WTC11 (cell line): ENCODE measurements around the gene SLC49A3.

Experiments used
- MYBL2 ChIP-seq: sonication (generic); formaldehyde crosslinking; IDR thresholded peaks from 2 replicates; pipeline ENCODE4 v1.8.1; 2023; ENCODE audit warnings: mild to moderate bottlenecking, moderate library complexity, missing genetic modification reagents
- TCF7 ChIP-seq: sonication (generic); formaldehyde crosslinking; IDR thresholded peaks from 2 replicates; pipeline ENCODE4 v1.8.0; 2022; ENCODE audit warnings: mild to moderate bottlenecking, low read depth, missing genetic modification reagents, moderate library complexity
- TF ChIP-seq, protein P1 (sequence below): fragments of 200-600 bp; IDR thresholded peaks from 2 replicates; pipeline ENCODE4 v1.8.0; 2022; ENCODE audit warnings: antibody characterized with exemption
- TF ChIP-seq, protein P2 (sequence below): fragments of 250-450 bp; sonication (Bioruptor Pico); conservative IDR thresholded peaks from 2 replicates; pipeline ENCODE4 v1.9.0; 2021; ENCODE audit warnings: mild to moderate bottlenecking

DNA sequence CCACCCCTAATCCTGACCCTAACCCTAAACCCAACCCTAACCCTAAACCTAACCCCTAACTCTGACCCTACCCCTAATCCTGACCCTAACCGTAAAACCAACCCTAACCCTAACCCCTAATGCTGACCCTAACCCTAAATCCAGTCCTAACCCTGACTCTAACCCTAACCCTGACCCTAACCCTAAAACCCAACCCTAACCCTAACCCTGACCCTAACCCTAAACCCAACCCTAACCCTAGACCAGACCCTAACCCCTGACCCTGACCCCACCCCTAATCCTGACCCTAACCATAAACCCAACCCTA is 16.0 kb upstream of the SLC49A3 start:
- TF ChIP-seq, protein P1, sequence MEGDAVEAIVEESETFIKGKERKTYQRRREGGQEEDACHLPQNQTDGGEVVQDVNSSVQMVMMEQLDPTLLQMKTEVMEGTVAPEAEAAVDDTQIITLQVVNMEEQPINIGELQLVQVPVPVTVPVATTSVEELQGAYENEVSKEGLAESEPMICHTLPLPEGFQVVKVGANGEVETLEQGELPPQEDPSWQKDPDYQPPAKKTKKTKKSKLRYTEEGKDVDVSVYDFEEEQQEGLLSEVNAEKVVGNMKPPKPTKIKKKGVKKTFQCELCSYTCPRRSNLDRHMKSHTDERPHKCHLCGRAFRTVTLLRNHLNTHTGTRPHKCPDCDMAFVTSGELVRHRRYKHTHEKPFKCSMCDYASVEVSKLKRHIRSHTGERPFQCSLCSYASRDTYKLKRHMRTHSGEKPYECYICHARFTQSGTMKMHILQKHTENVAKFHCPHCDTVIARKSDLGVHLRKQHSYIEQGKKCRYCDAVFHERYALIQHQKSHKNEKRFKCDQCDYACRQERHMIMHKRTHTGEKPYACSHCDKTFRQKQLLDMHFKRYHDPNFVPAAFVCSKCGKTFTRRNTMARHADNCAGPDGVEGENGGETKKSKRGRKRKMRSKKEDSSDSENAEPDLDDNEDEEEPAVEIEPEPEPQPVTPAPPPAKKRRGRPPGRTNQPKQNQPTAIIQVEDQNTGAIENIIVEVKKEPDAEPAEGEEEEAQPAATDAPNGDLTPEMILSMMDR = no peak
- TF ChIP-seq TCF7 (CRISPR knock-in tag) (no peak), MYBL2 (CRISPR knock-in tag) (no peak)
- TF ChIP-seq, protein P2, sequence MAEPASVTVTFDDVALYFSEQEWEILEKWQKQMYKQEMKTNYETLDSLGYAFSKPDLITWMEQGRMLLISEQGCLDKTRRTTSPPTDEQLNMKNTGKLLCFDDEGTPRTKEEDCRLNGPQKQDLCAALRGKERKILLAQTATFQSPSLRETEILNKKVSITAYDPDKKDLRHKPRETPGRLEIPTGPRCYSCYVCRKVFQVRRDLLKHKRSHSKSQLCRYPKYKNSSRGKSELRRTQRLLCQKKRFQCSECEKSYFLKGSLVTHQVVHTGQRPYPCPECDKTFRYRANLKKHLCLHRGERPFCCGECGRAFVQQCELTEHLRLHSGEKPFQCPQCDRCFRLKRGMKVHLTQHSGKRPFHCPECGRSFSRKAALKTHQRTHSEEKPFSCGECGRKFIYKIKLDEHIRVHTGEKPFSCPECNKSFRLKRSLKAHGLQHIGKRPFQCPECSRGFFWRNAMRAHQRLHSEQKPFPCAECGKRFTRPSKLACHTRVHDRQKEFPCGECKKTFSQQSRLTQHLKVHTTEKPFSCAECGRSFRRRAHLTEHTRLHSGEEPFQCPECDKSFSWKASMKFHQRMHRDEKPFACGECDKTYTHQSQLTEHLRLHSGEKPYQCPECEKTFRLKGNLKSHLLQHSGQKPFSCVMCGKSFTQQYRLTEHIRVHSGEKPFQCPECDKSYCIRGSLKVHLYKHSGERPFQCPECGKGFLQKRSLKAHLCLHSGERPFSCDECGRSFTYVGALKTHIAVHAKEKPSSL (CRISPR knock-in tag) = no peak
